PC-3 (cell line): ENCODE measurements around the gene ABLIM1. TPM values are rescaled to one million over a fixed set of nuclear protein-coding genes. Genes with fewer than 3 reads are reported as not detected.

Experiments used
- ATAC-seq: fragments of 200-7000 bp; cut with Tn5 transposase; 2 replicates; pipeline ENCODE4 v1.9.1; 2020; ENCODE audit warnings: mild to moderate bottlenecking, moderate library complexity
- BruUV-seq: library from RNA; stranded (reverse); fragments of 400-500 nt; replicated peaks from 2 replicates; lab custom pipeline; 2021; lab: Mats Ljungman, UMichigan
- CTCF ChIA-PET: fragments of 300-600 bp; sonication (Branson Sonifier 250); formaldehyde crosslinking; loops from one replicate; lab custom pipeline; 2022; ENCODE audit warnings: antibody characterized with exemption; lab: Charles Lee
- POLR2A ChIA-PET: fragments of 300-600 bp; sonication (Branson Sonifier 250); formaldehyde crosslinking; loops from one replicate; lab custom pipeline; 2022; ENCODE audit warnings: antibody characterized with exemption; ENCODE audit not compliant: unreplicated experiment; lab: Charles Lee
- DNase-seq: peaks from one replicate; pipeline ENCODE4 v3.0.0-alpha.2; 2015
- H2AFZ ChIP-seq: fragments of 300-600 bp; sonication (generic); 2 replicates; pipeline ENCODE4 v1.6.0; 2016; ENCODE audit warnings: antibody characterized with exemption, low read length
- H3F3A ChIP-seq: fragments of 300-600 bp; sonication (generic); one replicate; pipeline ENCODE4 v1.6.0; 2017; ENCODE audit warnings: antibody characterized with exemption, low read length, control low read depth, mild to moderate bottlenecking; ENCODE audit not compliant: unreplicated experiment
- H3K27ac ChIP-seq: fragments of 300-600 bp; sonication (generic); 2 replicates; pipeline ENCODE4 v1.5.1; 2016; ENCODE audit warnings: mild to moderate bottlenecking, low read length
- H3K27me3 ChIP-seq: fragments of 300-600 bp; sonication (generic); 2 replicates; pipeline ENCODE4 v1.6.1; 2016; ENCODE audit warnings: low read length, mixed read lengths
- H3K36me3 ChIP-seq: fragments of 300-600 bp; sonication (generic); 2 replicates; pipeline ENCODE4 v1.6.1; 2016; ENCODE audit warnings: low read depth, mixed run types, low read length, mixed read lengths
- H3K4me1 ChIP-seq: fragments of 300-600 bp; sonication (generic); 2 replicates; pipeline ENCODE4 v1.5.1; 2016; ENCODE audit warnings: low read length; ENCODE audit not compliant: insufficient read depth
- H3K4me2 ChIP-seq: fragments of 300-600 bp; sonication (generic); 2 replicates; pipeline ENCODE4 v1.6.0; 2016; ENCODE audit warnings: low read length
- H3K4me3 ChIP-seq: fragments of 300-600 bp; sonication (generic); 2 replicates; pipeline ENCODE4 v1.5.1; 2016; ENCODE audit warnings: mild to moderate bottlenecking, low read length, mixed read lengths
- H3K79me2 ChIP-seq: fragments of 300-600 bp; sonication (generic); 2 replicates; pipeline ENCODE4 v1.6.1; 2017; ENCODE audit warnings: low read length, mixed read lengths
- H3K9ac ChIP-seq: fragments of 300-600 bp; sonication (generic); 2 replicates; pipeline ENCODE4 v1.6.0; 2016; ENCODE audit warnings: mild to moderate bottlenecking, low read length
- H3K9me2 ChIP-seq: fragments of 300-600 bp; sonication (generic); replicated peaks from 2 replicates; pipeline ENCODE4 v1.6.1; 2016; ENCODE audit warnings: mixed run types, low read length, mixed read lengths
- H3K9me3 ChIP-seq: fragments of 300-600 bp; sonication (generic); 2 replicates; pipeline ENCODE4 v1.6.1; 2016; ENCODE audit warnings: low read length, mixed read lengths
- H4K20me1 ChIP-seq: fragments of 300-600 bp; sonication (generic); 2 replicates; pipeline ENCODE4 v1.6.1; 2016; ENCODE audit warnings: low read length, mixed read lengths
- EZH2 ChIP-seq: fragments of 300-600 bp; sonication (generic); IDR thresholded peaks from one replicate; pipeline ENCODE4 v1.6.1; 2017; ENCODE audit warnings: antibody characterized with exemption, mild to moderate bottlenecking, low read length; ENCODE audit not compliant: unreplicated experiment
- EZH2phosphoT487 ChIP-seq: fragments of 300-600 bp; sonication (generic); IDR thresholded peaks from 2 replicates; pipeline ENCODE4 v1.6.1; 2018; ENCODE audit warnings: mild to moderate bottlenecking, antibody characterized with exemption, low read length, borderline replicate concordance
- intact Hi-C: fragments of 100-400 bp; cut with micrococcal nuclease; formaldehyde crosslinking; loops from 2 replicates; pipeline ENCODE4 v1.9.0; 2023
- total RNA-seq: library from RNA; depleted of rRNA; stranded (reverse); fragments of >200 nt; gene quantifications from 2 replicates; pipeline ENCODE4 v1.2.3, GENCODE V29; 2014
- TF ChIP-seq, protein P1 (sequence below): fragments of 300-600 bp; sonication (generic); conservative IDR thresholded peaks from 2 replicates; pipeline ENCODE4 v1.5.1; 2017; ENCODE audit warnings: antibody characterized with exemption, low read depth, mild to moderate bottlenecking, low read length

ABLIM1 gene
- total RNA-seq, 1 experiment from 2014 or later: 12.3 TPM

DNA sequence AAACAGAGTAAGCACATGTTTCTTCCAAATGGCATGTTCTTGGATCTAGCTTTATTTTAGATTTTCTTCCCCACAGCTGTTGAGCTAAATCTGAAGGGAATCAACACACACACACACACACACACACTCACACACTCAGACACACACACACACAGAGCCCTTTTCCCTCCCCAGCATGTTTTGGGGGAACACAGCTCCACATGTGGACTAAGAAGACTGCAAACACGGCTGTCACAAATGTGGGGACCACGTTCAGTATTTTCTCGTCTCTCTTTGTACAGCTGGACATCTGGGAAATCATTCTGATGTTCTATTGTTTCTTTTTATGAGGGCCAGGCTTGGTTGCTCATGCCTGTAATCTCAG, 116.3 kb downstream of the ABLIM1 start:
- Histone ChIP-seq H3K9me2 (no peaks in the 10 kb centered on the region), H3K36me3 (no peaks in the 10 kb centered on the region), H4K20me1 (no peaks in the 10 kb centered on the region), H3K27ac (peak overlapping the region; percentile 42), H3K79me2 (no peaks in the 10 kb centered on the region), H3K4me3 (no peak overlapping the region), H2AFZ (no peak overlapping the region), H3F3A (no peaks in the 10 kb centered on the region), H3K9me3 (no peaks in the 10 kb centered on the region), H3K4me1 (peaks cover 37% of the 10 kb centered on the region), H3K9ac (no peak overlapping the region), H3K4me2 (peak overlapping the region; percentile 23; the same call in 1 of the 2 replicates), H3K27me3 (no peaks in the 10 kb centered on the region)
- CTCF ChIA-PET: interaction anchor here (0.5 to 2.5 kb wide), 2 partner anchors 70 to 238 kb away, joined by 4 to 8 read pairs; no protein-coding TSS in a partner anchor
- POLR2A ChIA-PET: no interaction called here
- DNase-seq (no peak), ATAC-seq (no peak)
- TF ChIP-seq EZH2phosphoT487 (no peak), EZH2 (no peak)
- TF ChIP-seq, protein P1, sequence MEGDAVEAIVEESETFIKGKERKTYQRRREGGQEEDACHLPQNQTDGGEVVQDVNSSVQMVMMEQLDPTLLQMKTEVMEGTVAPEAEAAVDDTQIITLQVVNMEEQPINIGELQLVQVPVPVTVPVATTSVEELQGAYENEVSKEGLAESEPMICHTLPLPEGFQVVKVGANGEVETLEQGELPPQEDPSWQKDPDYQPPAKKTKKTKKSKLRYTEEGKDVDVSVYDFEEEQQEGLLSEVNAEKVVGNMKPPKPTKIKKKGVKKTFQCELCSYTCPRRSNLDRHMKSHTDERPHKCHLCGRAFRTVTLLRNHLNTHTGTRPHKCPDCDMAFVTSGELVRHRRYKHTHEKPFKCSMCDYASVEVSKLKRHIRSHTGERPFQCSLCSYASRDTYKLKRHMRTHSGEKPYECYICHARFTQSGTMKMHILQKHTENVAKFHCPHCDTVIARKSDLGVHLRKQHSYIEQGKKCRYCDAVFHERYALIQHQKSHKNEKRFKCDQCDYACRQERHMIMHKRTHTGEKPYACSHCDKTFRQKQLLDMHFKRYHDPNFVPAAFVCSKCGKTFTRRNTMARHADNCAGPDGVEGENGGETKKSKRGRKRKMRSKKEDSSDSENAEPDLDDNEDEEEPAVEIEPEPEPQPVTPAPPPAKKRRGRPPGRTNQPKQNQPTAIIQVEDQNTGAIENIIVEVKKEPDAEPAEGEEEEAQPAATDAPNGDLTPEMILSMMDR: no peak
- intact Hi-C loops: no loop called here
- BruUV-seq: no TSS peak

DNA sequence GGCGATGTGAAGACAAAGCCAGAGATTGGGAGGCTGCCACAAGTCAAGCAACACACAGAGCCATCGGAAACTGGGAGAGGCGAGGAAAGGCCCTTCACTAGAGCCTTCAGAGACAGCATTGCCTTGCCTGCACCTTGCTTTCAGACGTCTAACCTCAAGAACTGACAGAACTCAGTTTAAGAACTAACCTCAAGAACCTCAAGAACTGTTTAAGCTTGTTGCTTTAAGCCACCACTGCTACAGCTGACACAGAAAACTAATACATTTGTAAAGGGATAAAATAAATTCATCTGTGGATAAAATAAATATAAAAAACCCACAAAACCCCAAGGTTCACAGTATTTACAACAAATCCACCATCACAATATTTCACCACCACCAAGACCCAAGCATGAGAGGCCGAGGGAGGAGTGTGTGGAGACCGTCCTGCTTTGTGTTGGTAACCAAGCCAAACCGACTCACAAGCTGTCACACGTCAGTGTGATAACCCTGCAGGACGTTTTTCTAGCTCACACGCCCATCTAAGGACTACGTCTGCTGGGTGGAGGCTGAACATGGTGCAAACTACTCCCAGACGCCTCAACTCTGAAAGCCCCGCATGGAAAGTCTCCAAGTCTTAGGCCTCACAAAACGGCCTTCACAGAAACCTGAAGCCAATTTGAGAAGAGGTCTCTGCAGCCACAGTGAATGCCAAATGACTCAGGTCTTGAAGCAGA, 116.8 kb downstream of the ABLIM1 start:
- Histone ChIP-seq H3K4me1 (peaks cover 37% of the 10 kb centered on the region), H3K36me3 (no peaks in the 10 kb centered on the region), H3K9ac (no peak overlapping the region), H3K9me3 (no peaks in the 10 kb centered on the region), H3F3A (no peaks in the 10 kb centered on the region), H4K20me1 (no peaks in the 10 kb centered on the region), H2AFZ (no peak overlapping the region), H3K27me3 (no peaks in the 10 kb centered on the region), H3K4me2 (no peak overlapping the region), H3K27ac (peak overlapping the region; percentile 42), H3K79me2 (no peaks in the 10 kb centered on the region), H3K4me3 (no peak overlapping the region), H3K9me2 (no peaks in the 10 kb centered on the region)
- no TSS peak for BruUV-seq
- intact Hi-C loops: no loop called here
- CTCF ChIA-PET: interaction anchor here (0.5 to 2.5 kb wide), 2 partner anchors 70 to 238 kb away, joined by 4 to 8 read pairs; no protein-coding TSS in a partner anchor
- ATAC-seq (peak; percentile 70), DNase-seq (peak; percentile 62)
- POLR2A ChIA-PET: no interaction called here
- no peak for TF ChIP-seq EZH2

DNA sequence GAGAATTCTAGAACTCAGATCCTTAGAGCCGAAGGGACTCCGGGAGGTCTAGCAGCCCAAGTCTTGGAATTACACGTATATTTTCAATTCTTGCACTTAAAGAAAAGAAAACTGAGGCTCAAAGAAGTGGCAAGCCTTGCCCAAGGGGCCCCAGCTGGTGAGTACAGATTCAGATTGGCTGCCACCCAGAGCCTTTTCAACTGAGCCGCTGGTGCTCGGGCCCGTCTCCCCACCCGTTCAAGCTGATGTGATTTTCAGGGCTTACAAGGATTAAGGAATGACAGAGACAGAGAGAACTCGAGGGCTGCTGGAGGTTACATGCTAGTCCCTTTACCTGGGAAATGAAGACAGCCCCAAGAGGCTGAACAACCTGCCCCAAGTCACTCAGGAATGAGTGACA, 117.8 kb downstream of the ABLIM1 start:
- H3K27me3 ChIP-seq: no peaks in the 10 kb centered on the region
- H3K9me2 ChIP-seq: no peaks in the 10 kb centered on the region
- H3K9me3 ChIP-seq: no peaks in the 10 kb centered on the region
- H3K4me3 ChIP-seq: no peak overlapping the region
- intact Hi-C loops: no loop called here
- H3K36me3 ChIP-seq: no peaks in the 10 kb centered on the region
- H3K79me2 ChIP-seq: no peaks in the 10 kb centered on the region
- ChIA-PET CTCF (no interaction called here), POLR2A (no interaction called here)
- TF ChIP-seq EZH2: no peak
- no peak for TF ChIP-seq EZH2phosphoT487
- TF ChIP-seq, protein P1: no peak
- ATAC-seq (no peak), DNase-seq (no peak)
- peaks cover 36% of the 10 kb centered on the region for H3K4me1 ChIP-seq
- no peaks in the 10 kb centered on the region for H4K20me1 ChIP-seq
- no peak overlapping the region for H3K4me2 ChIP-seq
- no peak overlapping the region for H3K27ac ChIP-seq
- no TSS peak for BruUV-seq
- H2AFZ ChIP-seq: no peak overlapping the region
- H3F3A ChIP-seq: no peaks in the 10 kb centered on the region
- no peak overlapping the region for H3K9ac ChIP-seq
